Esophagus squamous epithelium (tissue), 5 donors: Measurements from ENCODE around the gene RABGAP1L. TPM values are rescaled to one million over a fixed set of nuclear protein-coding genes. Genes with fewer than 3 reads are reported as not detected.

Source experiments
- DNase-seq: peaks from one replicate; lab custom pipeline; 2025; lab: John Stamatoyannopoulos, UW
- H3K27ac ChIP-seq, 4 donors: fragments of 200-600 bp; sonication (generic); one replicate each; pipeline ENCODE4 v1.5.1; 2016 to 2019; ENCODE audit warnings: mild to moderate bottlenecking in 1 of 4
- H3K27me3 ChIP-seq, 4 donors: fragments of 200-600 bp; sonication (generic); 1 replicate in 3 of 4; 2 replicates in 1 of 4; pipeline versions ENCODE4 v1.5.1 to v1.6.0; 2017 to 2021; ENCODE audit warnings: antibody characterized with exemption in 1 of 4
- H3K36me3 ChIP-seq, 3 donors: fragments of 200-600 bp; sonication (generic); one replicate each; pipeline ENCODE4 v1.5.1; 2016 to 2019
- H3K4me1 ChIP-seq, 3 donors: fragments of 200-600 bp; sonication (generic); one replicate each; pipeline ENCODE4 v1.5.1; 2017 to 2019
- H3K4me3 ChIP-seq, 4 donors: fragments of 200-600 bp; sonication (generic); 1 replicate in 3 of 4; 2 replicates in 1 of 4; pipeline ENCODE4 v1.5.1; 2016 to 2019; ENCODE audit warnings: mild to moderate bottlenecking in 2 of 4, moderate library complexity in 1 of 4
- H3K9me3 ChIP-seq, 3 donors: fragments of 200-600 bp; sonication (generic); one replicate each; pipeline ENCODE4 v1.5.1; 2016 to 2019
- POLR2A ChIP-seq, 4 donors: fragments of 450-650 bp; IDR thresholded peaks; one replicate each; pipeline ENCODE4 v1.6.1; 2017; ENCODE audit warnings: antibody characterized with exemption in 4 of 4, mild to moderate bottlenecking in 4 of 4, moderate library complexity in 3 of 4
- WGBS, 2 donors: methylation state at CpG; one replicate each; pipeline ENCODE4 v1.1.5; 2018; 5-methylcytosine and 5-hydroxymethylcytosine counted together
- intact Hi-C: fragments of 100-400 bp; cut with DNase I; formaldehyde crosslinking; loops from one replicate; pipeline ENCODE4 v1.15.0; 2022
- total RNA-seq, 4 donors: library from RNA; depleted of rRNA; stranded (reverse); fragments of >200 nt; gene quantifications; one replicate each; pipeline ENCODE4 v1.1.0, GENCODE V29; 2016
- TF ChIP-seq, protein P1 (sequence below), 6 experiments: fragments of 450-650 bp in 4 of 6; fragments of 200-600 bp in 2 of 6; sonication (generic) in 2 of 6; IDR thresholded peaks; one replicate each; pipeline ENCODE4 v1.5.1; 2016 to 2019; ENCODE audit warnings: antibody characterized with exemption in 6 of 6, mild to moderate bottlenecking in 4 of 6, moderate library complexity in 4 of 6
- donor health status: DM: yes; HTN: yes; CAD: no.

RABGAP1L gene
- total RNA-seq, 4 donors from 2014 or later, result 35.7 to 45.6 (median 41.0) TPM

DNA sequence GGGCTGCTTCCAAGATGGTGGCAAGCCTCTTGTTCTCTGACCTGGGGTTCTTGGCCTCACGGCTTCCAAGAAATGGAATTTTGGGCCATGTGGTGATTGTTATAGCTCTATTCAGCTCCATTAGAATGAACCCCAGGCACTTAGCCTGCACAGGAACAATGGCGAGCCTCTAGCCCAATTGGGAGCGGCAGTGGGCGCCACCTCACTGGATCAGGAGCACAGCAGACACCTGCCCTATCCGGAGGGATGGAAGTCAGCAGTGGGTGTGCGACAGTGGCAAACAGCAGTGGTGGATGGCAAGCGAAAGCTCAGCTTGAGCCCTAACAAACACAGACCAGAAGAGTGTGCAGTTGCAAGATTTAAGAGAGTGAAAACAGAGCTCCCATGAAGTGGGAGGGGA, 519.3 kb downstream of the RABGAP1L start:
- no peak overlapping the region for H3K4me3 ChIP-seq
- H3K27ac ChIP-seq, result no peak overlapping the region
- DNase-seq, result no peak
- no peaks in the 10 kb centered on the region for H3K4me1 ChIP-seq
- intact Hi-C loops, result no loop called here
- no peaks in the 10 kb centered on the region for H3K27me3 ChIP-seq
- no peaks in the 10 kb centered on the region for H3K9me3 ChIP-seq
- H3K36me3 ChIP-seq, result no peaks in the 10 kb centered on the region
- no peak for TF ChIP-seq POLR2A (IDR thresholded peaks at IDR 0.05)
- TF ChIP-seq, protein P1, sequence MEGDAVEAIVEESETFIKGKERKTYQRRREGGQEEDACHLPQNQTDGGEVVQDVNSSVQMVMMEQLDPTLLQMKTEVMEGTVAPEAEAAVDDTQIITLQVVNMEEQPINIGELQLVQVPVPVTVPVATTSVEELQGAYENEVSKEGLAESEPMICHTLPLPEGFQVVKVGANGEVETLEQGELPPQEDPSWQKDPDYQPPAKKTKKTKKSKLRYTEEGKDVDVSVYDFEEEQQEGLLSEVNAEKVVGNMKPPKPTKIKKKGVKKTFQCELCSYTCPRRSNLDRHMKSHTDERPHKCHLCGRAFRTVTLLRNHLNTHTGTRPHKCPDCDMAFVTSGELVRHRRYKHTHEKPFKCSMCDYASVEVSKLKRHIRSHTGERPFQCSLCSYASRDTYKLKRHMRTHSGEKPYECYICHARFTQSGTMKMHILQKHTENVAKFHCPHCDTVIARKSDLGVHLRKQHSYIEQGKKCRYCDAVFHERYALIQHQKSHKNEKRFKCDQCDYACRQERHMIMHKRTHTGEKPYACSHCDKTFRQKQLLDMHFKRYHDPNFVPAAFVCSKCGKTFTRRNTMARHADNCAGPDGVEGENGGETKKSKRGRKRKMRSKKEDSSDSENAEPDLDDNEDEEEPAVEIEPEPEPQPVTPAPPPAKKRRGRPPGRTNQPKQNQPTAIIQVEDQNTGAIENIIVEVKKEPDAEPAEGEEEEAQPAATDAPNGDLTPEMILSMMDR (IDR thresholded peaks at IDR 0.05), result no peak
- 92 to 100% methylated on average over 3 to 5 of the region's 7 CpGs for WGBS, 2 donors

DNA sequence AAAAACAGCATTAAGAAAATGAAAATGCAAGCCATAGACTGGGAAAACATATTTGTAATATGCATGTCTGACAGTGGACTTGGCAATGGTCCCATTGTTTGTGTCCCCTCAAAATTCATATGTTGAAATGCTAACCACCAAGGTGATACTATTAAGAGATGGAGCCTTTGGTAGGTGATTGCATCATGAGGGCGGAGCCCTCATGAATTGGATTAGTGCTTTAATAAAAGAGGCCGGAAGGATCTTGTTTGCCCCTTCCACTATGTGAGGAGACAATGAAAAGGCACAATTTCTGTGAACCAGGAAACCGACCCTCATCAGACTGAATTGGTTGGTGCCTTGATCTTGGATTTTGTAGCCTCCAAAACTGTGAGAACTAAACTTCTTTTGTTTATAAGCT, 520.8 kb downstream of the RABGAP1L start:
- TF ChIP-seq, protein P1 (IDR thresholded peaks at IDR 0.05), result no peak
- TF ChIP-seq POLR2A (IDR thresholded peaks at IDR 0.05), result no peak
- H3K27me3 ChIP-seq, result no peaks in the 10 kb centered on the region
- H3K9me3 ChIP-seq, result no peaks in the 10 kb centered on the region
- no peak for DNase-seq
- intact Hi-C loops, result no loop called here
- H3K4me1 ChIP-seq, result no peaks in the 10 kb centered on the region
- no peaks in the 10 kb centered on the region for H3K36me3 ChIP-seq
- no peak overlapping the region for H3K27ac ChIP-seq
- WGBS, 2 donors, result 53 to 81% methylated on average over 3 of the region's 3 CpGs
- H3K4me3 ChIP-seq, result no peak overlapping the region

DNA sequence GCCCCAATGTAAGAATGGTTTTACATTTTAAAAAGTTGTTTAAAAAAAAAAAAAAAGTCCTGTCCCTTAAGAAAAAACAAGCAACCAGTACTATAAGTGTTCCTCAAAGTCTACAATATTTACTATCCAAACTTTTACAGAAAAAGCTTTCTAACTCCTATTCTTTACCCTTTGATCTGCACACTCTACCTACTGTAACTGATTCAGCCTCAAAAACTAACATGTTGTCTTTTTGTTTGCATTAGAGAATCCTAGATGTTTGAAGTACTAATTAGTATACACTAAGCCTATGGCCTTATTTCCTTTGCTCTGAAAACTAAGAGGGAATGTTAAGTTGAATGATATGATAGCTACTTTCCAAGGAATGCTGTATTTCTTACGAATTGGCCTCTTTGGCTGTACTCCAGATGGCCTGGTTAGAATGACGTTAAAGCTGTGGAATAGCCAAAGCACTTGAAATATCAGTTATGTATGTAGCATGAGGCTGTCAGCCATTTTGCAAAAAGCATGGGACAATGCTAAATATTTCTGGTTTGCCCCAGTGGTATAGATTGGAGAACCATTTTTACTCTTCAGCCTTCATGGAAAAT, 523.2 kb downstream of the RABGAP1L start:
- 58 to 63% methylated on average over 2 of the region's 2 CpGs for WGBS, 2 donors
- Histone ChIP-seq H3K4me3 (no peak overlapping the region), H3K9me3 (no peaks in the 10 kb centered on the region), H3K27me3 (no peaks in the 10 kb centered on the region), H3K27ac (no peak overlapping the region), H3K4me1 (no peaks in the 10 kb centered on the region), H3K36me3 (no peaks in the 10 kb centered on the region)
- intact Hi-C loops, result no loop called here
- no peak for TF ChIP-seq POLR2A (IDR thresholded peaks at IDR 0.05)
- TF ChIP-seq, protein P1 (IDR thresholded peaks at IDR 0.05), result no peak
- DNase-seq, result no peak

- H3K27ac ChIP-seq, result no peak overlapping the region
- intact Hi-C loops, result no loop called here
- no peak for TF ChIP-seq POLR2A (IDR thresholded peaks at IDR 0.05)
- TF ChIP-seq, protein P1 (IDR thresholded peaks at IDR 0.05), result no peak
- H3K4me1 ChIP-seq, result no peaks in the 10 kb centered on the region
- H3K27me3 ChIP-seq, result no peaks in the 10 kb centered on the region
- no peaks in the 10 kb centered on the region for H3K36me3 ChIP-seq
- DNase-seq, result no peak
- H3K4me3 ChIP-seq, result no peak overlapping the region
- no peaks in the 10 kb centered on the region for H3K9me3 ChIP-seq
Observed at GRCh38 chr1:174686213-174686612, 526.9 kb downstream of the RABGAP1L start.

DNA sequence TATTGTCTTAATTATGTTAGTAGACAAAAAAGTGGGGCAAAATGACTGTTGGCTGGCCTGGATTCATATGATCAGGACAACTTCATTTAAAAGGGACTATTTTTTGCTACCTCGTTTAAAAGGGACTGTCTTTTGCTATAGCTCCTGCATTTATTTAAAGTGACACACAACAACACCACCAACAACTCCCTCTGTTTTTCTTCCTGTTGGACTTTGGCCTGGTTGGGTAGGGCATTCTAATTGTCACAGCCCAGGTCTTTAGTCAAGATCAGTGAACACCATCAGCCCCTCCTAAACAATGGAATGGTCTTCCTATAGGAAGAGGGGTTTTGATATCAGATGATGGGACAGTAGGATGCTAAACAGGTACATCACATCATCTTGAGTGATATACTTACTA, 530.2 kb downstream of the RABGAP1L start:
- WGBS, 2 donors, result 63 to 72% methylated on average over 1 of the region's 1 CpG
- DNase-seq, result no peak
- Histone ChIP-seq H3K27ac (no peak overlapping the region), H3K4me3 (no peak overlapping the region), H3K36me3 (no peaks in the 10 kb centered on the region), H3K9me3 (no peaks in the 10 kb centered on the region), H3K4me1 (no peaks in the 10 kb centered on the region), H3K27me3 (no peaks in the 10 kb centered on the region)
- no peak for TF ChIP-seq POLR2A (IDR thresholded peaks at IDR 0.05)
- TF ChIP-seq, protein P1 (IDR thresholded peaks at IDR 0.05), result no peak
- intact Hi-C loops, result no loop called here
